AG04450 (cell line): ENCODE results near the gene OBSCN. TPM values are rescaled to one million over a fixed set of nuclear protein-coding genes. Genes with fewer than 3 reads are reported as not detected.

ENCODE experiments used
- CTCF ChIA-PET: fragments of 300-600, 350-600 bp; formaldehyde crosslinking; extraction: SDS; loops from one replicate; lab custom pipeline; 2022; ENCODE audit warnings: antibody characterized with exemption, inconsistent platforms; lab: Charles Lee
- POLR2A ChIA-PET: fragments of 350-600 bp; formaldehyde crosslinking; extraction: SDS; loops from one replicate; lab custom pipeline; 2021; ENCODE audit warnings: antibody characterized with exemption, inconsistent platforms; lab: Yijun Ruan, JAX
- DNase-seq: peaks from one replicate; pipeline ENCODE4 v3.0.0-alpha.2; 2011; ENCODE audit warnings: low read depth, low spot score
- H3K27ac ChIP-seq: one replicate; pipeline ENCODE4 v1.5.1; 2012; ENCODE audit warnings: low read depth, low read length, control low read depth
- H3K27me3 ChIP-seq: one replicate; pipeline ENCODE4 v1.6.0; 2012; ENCODE audit warnings: low read length; ENCODE audit not compliant: control insufficient read depth, insufficient read depth
- H3K4me3 ChIP-seq: 2 replicates; pipeline ENCODE4 v1.5.1; 2011; ENCODE audit warnings: mild to moderate bottlenecking, low read depth, low read length, control low read depth
- H3K9me3 ChIP-seq: 2 replicates; pipeline ENCODE4 v1.5.1; 2012; ENCODE audit warnings: low read length; ENCODE audit not compliant: control insufficient read depth, insufficient read depth
- CTCF ChIP-seq: IDR thresholded peaks from 2 replicates; pipeline ENCODE4 v1.5.1; 2011; ENCODE audit warnings: low read depth, low read length, control low read depth, inconsistent platforms
- polyA plus RNA-seq: library from polyadenylated mRNA; depleted of rRNA; stranded (reverse); fragments of >200 nt; gene quantifications from 2 replicates; pipeline ENCODE4 v1.2.3, GENCODE V29; 2011

The OBSCN gene
- polyA plus RNA-seq, 1 experiment = 3.9 TPM

- POLR2A ChIA-PET = no interaction called here
- CTCF ChIA-PET = no interaction called here
- H3K9me3 ChIP-seq = no peaks in the 10 kb centered on the region; the same call in 1 of the 2 replicates
- DNase-seq = no peak
- no peak for TF ChIP-seq CTCF
- H3K4me3 ChIP-seq = no peak overlapping the region
- H3K27me3 ChIP-seq = no peaks in the 10 kb centered on the region
- no peak overlapping the region for H3K27ac ChIP-seq
Measured at GRCh38 chr1:228287541-228288425, 79.9 kb downstream of the OBSCN start.

- H3K4me3 ChIP-seq = no peak overlapping the region
- H3K9me3 ChIP-seq = no peaks in the 10 kb centered on the region; the same call in 1 of the 2 replicates
- ChIA-PET CTCF (no interaction called here), POLR2A (no interaction called here)
- DNase-seq = no peak
- no peak overlapping the region for H3K27ac ChIP-seq
- no peaks in the 10 kb centered on the region for H3K27me3 ChIP-seq
- no peak for TF ChIP-seq CTCF
Measured at GRCh38 chr1:228288536-228289238, 80.8 kb downstream of the OBSCN start.

GRCh38 chr1:228289239-228289849 lies 81.5 kb downstream of the OBSCN start:
- Histone ChIP-seq H3K9me3 (no peaks in the 10 kb centered on the region; the same call in 1 of the 2 replicates), H3K4me3 (no peak overlapping the region), H3K27ac (no peak overlapping the region), H3K27me3 (no peaks in the 10 kb centered on the region)
- DNase-seq = no peak
- TF ChIP-seq CTCF = no peak
- CTCF ChIA-PET = no interaction called here
- POLR2A ChIA-PET = no interaction called here

GRCh38 chr1:228289996-228290881 lies 82.4 kb downstream of the OBSCN start:
- no peak for DNase-seq
- no peaks in the 10 kb centered on the region; the same call in 1 of the 2 replicates for H3K9me3 ChIP-seq
- CTCF ChIA-PET = interaction anchor here (1.1 kb wide), 1 partner anchor 103 kb away, joined by 3 read pairs; no protein-coding TSS in a partner anchor
- no peak for TF ChIP-seq CTCF
- no peak overlapping the region for H3K4me3 ChIP-seq
- no peak overlapping the region for H3K27ac ChIP-seq
- H3K27me3 ChIP-seq = no peaks in the 10 kb centered on the region
- POLR2A ChIA-PET = no interaction called here
